Astrocyte (in vitro differentiated cells and primary cell): ENCODE measurements around the gene UBE2S.
A peak's percentile ranks its signal among the peaks of the same experiment; 100 is the strongest.

Source experiments
- CTCF ChIP-seq: IDR thresholded peaks from 2 replicates; pipeline ENCODE4 v1.5.1; 2011; ENCODE audit warnings: low read depth, mild to moderate bottlenecking, inconsistent platforms, low read length, moderate library complexity; ENCODE audit not compliant: insufficient read depth
- EZH2 ChIP-seq: IDR thresholded peaks from 2 replicates; pipeline ENCODE4 v1.6.1; 2012; ENCODE audit warnings: mild to moderate bottlenecking, low read length, inconsistent platforms; ENCODE audit not compliant: insufficient read depth

- TF ChIP-seq CTCF (peak; percentile 47), EZH2 (no peak)
Measured at GRCh38 chr19:55454787-55455243, 47.2 kb upstream of the UBE2S start.
